RWPE1 (cell line): ENCODE data around the gene SHBG.
"Not testable (repeated sequence)": the region's sequence is repeated elsewhere in the genome, so short reads cannot be mapped to it uniquely, and the experiment has no call there.

Experiments used
- CTCF ChIA-PET: fragments of 350-600 bp; sonication (Branson Sonifier 250); formaldehyde crosslinking; extraction: SDS; loops from one replicate; lab custom pipeline; 2021; lab: Yijun Ruan, JAX
- POLR2A ChIA-PET: fragments of 400-600 bp; formaldehyde crosslinking; extraction: SDS; loops from one replicate; lab custom pipeline; 2020; ENCODE audit warnings: antibody characterized with exemption; ENCODE audit not compliant: low non-redundant PET; lab: Yijun Ruan, JAX
- DNase-seq: peaks from one replicate; pipeline ENCODE4 v3.0.0; 2012; ENCODE audit warnings: low spot score
- H3K27ac ChIP-seq: fragments of 450-650 bp; 2 replicates; pipeline ENCODE4 v1.5.1; 2017
- TF ChIP-seq, protein P1 (sequence below): fragments of 450-650 bp; conservative IDR thresholded peaks from 2 replicates; pipeline ENCODE4 v1.5.1; 2017; ENCODE audit warnings: low read depth, mild to moderate bottlenecking

The SHBG gene

DNA sequence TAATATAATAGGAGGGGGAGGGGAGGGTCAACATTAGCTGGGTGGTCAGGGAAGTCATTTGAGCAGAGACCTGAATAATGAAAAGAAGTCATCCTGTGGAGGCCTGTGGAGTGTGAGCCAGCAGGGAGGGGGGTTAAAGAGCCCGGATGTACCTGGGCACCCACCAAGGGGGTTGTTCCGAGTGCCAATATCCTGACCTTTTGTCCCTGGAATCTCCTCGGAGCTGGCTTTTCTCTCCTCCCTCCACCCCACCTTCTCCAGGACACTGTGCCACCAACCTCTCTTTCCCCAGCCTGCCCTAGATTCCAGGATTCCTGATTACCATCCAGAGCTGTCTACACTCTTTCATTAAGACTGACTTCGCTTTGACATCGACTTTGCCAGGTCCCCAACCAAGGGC lies 6.2 kb downstream of the SHBG start:
- TF ChIP-seq, protein P1, sequence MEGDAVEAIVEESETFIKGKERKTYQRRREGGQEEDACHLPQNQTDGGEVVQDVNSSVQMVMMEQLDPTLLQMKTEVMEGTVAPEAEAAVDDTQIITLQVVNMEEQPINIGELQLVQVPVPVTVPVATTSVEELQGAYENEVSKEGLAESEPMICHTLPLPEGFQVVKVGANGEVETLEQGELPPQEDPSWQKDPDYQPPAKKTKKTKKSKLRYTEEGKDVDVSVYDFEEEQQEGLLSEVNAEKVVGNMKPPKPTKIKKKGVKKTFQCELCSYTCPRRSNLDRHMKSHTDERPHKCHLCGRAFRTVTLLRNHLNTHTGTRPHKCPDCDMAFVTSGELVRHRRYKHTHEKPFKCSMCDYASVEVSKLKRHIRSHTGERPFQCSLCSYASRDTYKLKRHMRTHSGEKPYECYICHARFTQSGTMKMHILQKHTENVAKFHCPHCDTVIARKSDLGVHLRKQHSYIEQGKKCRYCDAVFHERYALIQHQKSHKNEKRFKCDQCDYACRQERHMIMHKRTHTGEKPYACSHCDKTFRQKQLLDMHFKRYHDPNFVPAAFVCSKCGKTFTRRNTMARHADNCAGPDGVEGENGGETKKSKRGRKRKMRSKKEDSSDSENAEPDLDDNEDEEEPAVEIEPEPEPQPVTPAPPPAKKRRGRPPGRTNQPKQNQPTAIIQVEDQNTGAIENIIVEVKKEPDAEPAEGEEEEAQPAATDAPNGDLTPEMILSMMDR = no peak
- CTCF ChIA-PET = interaction anchor here (0.6 kb wide), 1 partner anchor 199 kb away, joined by 3 read pairs; no protein-coding TSS in a partner anchor
- no peak overlapping the region for H3K27ac ChIP-seq
- DNase-seq = no peak
- POLR2A ChIA-PET = no interaction called here

GRCh38 chr17:7640783-7641182 lies 10.8 kb downstream of the SHBG start:
- ChIA-PET POLR2A (no interaction called here), CTCF (no interaction called here)
- no peak for DNase-seq
- no peak overlapping the region for H3K27ac ChIP-seq
- TF ChIP-seq, protein P1 = no peak

GRCh38 chr17:7641635-7642034 lies 11.7 kb downstream of the SHBG start:
- POLR2A ChIA-PET, H3K27ac ChIP-seq, DNase-seq: not testable (repeated sequence)
- CTCF ChIA-PET = interaction anchor here (1.7 kb wide), 1 partner anchor 9 kb away, joined by 6 read pairs; no protein-coding TSS in a partner anchor

DNA sequence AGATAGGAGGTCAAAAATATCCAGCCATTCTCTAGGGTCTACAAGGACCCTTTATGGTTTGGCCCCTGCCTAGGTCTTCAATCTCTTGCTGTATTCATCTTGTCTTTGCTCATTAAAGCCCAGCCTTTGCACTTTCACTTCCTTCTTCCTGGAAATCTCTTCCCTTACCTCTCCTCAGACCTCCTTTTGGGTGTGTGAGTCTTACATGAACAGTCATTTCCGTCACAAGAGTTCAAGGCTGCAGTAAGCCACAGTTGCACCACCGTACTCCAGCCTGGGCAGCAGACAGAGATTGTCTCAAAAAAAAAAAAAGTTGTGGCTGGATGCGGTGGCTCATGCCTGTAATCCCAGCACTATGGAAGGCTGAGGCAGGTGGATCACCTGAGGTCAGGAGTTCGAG lies 14.8 kb downstream of the SHBG start:
- H3K27ac ChIP-seq = no peak overlapping the region
- CTCF ChIA-PET = no interaction called here
- TF ChIP-seq, protein P1 = no peak
- POLR2A ChIA-PET = no interaction called here
- DNase-seq = no peak

DNA sequence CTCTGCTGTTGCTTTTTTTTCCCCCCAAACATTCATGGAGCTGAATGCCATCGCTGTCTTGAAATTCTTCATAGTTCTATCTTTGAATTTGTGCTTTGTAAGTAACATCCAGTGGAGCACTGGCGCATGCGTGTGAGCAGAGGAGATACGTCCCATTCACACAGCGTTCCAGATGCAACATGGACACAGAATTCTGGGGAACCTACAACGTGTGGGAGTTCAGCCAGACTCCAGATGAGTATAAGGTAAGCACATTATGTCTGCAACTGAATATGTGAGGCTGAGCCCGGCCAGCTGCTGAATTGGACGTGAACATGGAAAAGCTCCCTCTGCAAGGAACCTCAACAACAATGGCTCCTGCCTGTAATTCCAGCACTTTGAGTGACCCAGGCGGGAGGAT lies 16.5 kb downstream of the SHBG start:
- ChIA-PET CTCF (interaction anchor here (0.6 kb wide), 1 partner anchor 343 kb away, joined by 3 read pairs; no protein-coding TSS in a partner anchor), POLR2A (no interaction called here)
- H3K27ac ChIP-seq = no peak overlapping the region
- DNase-seq = no peak
- TF ChIP-seq, protein P1 = no peak

DNA sequence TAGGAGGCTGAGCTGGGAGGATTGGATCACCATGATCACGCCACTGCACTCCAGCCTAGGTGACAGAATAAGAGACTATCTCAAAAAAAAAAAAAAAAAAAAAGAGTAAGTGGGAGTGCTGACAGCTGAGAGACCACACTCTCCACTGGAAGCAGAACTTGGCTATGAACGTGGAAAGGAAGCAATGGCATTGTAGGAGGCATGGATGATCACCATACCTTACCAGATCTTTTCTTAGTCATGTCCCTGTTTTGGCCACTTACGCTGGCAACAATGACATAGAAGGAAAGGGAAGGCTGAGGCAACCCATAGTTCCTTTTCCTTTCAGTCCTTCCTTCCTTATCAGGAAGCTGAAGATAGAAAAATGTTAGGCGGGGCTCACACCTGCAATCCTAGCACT lies 17.1 kb downstream of the SHBG start:
- no peak overlapping the region for H3K27ac ChIP-seq
- ChIA-PET POLR2A (no interaction called here), CTCF (no interaction called here)
- TF ChIP-seq, protein P1 = no peak
- no peak for DNase-seq

DNA sequence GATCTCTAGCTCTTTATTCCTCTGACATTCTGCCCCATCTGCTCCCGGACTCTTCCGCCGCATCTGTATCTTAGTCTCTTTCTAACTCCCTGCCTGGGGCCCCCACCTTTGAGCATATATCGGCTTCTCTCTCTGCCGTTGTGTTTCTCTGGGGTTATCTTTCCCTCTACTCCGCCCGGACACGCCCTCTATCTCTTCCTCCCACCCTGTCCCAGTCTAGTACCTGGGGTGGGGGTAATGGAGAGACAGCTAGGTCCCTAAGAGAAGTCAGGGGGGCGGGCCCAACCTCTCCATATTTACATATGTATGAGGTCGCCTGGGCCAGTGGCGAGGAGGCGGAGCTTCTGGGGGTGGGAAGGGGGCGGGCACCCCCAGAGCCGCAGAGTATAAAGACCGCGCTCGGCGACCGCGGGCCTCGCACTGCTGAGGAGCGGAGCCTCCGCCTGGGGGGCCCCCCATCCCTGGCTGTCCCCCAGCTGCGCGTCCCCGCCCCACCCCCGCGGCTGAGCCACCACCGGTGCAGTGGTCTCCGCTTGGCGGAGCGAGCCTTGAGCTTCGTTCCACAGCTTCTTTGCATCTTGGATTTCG lies 20.7 kb downstream of the SHBG start, which contains the start of gene ATP1B2:
Gene ATP1B2 (plus strand): TSS at position 418 of the 588 bp plus-strand sequence. CDS start 593 bp downstream, outside the sequence.
- TF ChIP-seq, protein P1 = no peak
- DNase-seq = peak; percentile 43
- ChIA-PET CTCF (interaction anchor here (0.6 to 1.2 kb wide), 3 partner anchors 18 to 340 kb away, joined by 3 to 5 read pairs (median 4); partner anchors contain the start of gene TP53), POLR2A (interaction anchor here (0.8 kb wide), 1 partner anchor 36 kb away, joined by 3 read pairs; no protein-coding TSS in a partner anchor)
- H3K27ac ChIP-seq = no peak within 1 kb of the TSS
